ENCODE measurements around the gene NTRK3.

Gene NTRK3

DNA sequence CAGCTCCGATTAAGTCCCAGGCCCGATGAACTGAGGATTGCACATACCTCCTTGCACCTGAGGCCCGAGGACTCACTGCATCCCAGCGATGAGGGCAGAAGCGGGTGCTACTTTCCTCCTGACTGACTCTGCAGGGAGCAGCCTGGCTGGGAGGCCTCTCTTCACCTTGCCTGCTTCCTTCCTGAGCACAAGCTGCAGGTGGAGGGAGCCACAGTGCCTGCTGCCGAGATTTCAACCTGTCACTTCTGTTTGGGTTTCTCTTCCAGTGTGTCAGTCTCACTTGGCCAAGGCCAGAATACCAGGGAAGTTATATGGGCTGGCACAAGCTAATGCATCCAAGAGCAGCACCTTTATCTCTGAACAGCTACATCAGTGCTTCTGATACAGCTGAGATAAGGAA, 185.4 kb downstream of the NTRK3 start:
- TF ChIP-seq POLR2AphosphoS5 (IDR thresholded peaks at IDR 0.05; ENCODE audit: low read depth) (no peak), SPI1 (IDR thresholded peaks at IDR 0.05; ENCODE audit: borderline replicate concordance, low read depth) (no peak), GABPA (IDR thresholded peaks at IDR 0.05; ENCODE audit: low read depth) (no peak)
- TF ChIP-seq, protein P1, sequence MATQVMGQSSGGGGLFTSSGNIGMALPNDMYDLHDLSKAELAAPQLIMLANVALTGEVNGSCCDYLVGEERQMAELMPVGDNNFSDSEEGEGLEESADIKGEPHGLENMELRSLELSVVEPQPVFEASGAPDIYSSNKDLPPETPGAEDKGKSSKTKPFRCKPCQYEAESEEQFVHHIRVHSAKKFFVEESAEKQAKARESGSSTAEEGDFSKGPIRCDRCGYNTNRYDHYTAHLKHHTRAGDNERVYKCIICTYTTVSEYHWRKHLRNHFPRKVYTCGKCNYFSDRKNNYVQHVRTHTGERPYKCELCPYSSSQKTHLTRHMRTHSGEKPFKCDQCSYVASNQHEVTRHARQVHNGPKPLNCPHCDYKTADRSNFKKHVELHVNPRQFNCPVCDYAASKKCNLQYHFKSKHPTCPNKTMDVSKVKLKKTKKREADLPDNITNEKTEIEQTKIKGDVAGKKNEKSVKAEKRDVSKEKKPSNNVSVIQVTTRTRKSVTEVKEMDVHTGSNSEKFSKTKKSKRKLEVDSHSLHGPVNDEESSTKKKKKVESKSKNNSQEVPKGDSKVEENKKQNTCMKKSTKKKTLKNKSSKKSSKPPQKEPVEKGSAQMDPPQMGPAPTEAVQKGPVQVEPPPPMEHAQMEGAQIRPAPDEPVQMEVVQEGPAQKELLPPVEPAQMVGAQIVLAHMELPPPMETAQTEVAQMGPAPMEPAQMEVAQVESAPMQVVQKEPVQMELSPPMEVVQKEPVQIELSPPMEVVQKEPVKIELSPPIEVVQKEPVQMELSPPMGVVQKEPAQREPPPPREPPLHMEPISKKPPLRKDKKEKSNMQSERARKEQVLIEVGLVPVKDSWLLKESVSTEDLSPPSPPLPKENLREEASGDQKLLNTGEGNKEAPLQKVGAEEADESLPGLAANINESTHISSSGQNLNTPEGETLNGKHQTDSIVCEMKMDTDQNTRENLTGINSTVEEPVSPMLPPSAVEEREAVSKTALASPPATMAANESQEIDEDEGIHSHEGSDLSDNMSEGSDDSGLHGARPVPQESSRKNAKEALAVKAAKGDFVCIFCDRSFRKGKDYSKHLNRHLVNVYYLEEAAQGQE (IDR thresholded peaks at IDR 0.05; ENCODE audit: insufficient replicate concordance, low read depth), result no peak
- TF ChIP-seq, protein P2, sequence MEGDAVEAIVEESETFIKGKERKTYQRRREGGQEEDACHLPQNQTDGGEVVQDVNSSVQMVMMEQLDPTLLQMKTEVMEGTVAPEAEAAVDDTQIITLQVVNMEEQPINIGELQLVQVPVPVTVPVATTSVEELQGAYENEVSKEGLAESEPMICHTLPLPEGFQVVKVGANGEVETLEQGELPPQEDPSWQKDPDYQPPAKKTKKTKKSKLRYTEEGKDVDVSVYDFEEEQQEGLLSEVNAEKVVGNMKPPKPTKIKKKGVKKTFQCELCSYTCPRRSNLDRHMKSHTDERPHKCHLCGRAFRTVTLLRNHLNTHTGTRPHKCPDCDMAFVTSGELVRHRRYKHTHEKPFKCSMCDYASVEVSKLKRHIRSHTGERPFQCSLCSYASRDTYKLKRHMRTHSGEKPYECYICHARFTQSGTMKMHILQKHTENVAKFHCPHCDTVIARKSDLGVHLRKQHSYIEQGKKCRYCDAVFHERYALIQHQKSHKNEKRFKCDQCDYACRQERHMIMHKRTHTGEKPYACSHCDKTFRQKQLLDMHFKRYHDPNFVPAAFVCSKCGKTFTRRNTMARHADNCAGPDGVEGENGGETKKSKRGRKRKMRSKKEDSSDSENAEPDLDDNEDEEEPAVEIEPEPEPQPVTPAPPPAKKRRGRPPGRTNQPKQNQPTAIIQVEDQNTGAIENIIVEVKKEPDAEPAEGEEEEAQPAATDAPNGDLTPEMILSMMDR (IDR thresholded peaks at IDR 0.05; ENCODE audit: insufficient read depth, low read length), result no peak
- no peak for DNase-seq (ENCODE audit: low read depth in 1 of 2, low spot score in 1 of 2)

DNA sequence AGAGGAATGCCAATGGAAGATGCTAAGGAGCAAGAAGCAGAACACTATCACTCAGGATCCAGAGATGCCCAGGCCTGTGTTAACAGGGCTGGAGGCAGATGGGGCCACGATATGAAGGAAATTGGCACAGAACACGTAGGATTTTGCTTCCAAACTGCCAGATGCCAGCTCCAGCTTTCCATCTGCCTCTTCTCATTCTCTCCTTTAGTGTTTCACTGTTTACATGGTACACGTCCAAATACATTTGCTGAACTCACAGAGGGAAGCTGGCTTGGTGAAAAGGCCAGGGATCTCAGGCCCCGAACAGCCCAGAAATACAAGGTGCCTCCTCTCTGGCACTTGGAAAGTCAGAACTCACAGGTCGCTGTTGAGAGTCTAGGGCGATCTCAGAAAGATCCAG, 187.0 kb downstream of the NTRK3 start:
- no peaks in the 10 kb centered on the region for H3K27me3 ChIP-seq (ENCODE audit: insufficient read depth, poor library complexity, severe bottlenecking)
- no peak for TF ChIP-seq SPI1 (IDR thresholded peaks at IDR 0.05; ENCODE audit: borderline replicate concordance, low read depth)
- TF ChIP-seq POLR2AphosphoS5 (IDR thresholded peaks at IDR 0.05; ENCODE audit: low read depth), result no peak
- no peak overlapping the region for H3K27ac ChIP-seq (replicated peaks)
- H3K4me3 ChIP-seq (replicated peaks; ENCODE audit: insufficient read depth, low read length), result no peak overlapping the region
- DNase-seq (ENCODE audit: low read depth in 1 of 2, low spot score in 1 of 2), result no peak

More for the DNA sequence above, 185.4 kb downstream of the NTRK3 start:
- no peak overlapping the region for H3K27ac ChIP-seq (replicated peaks)
- H3K27me3 ChIP-seq (ENCODE audit: insufficient read depth, poor library complexity, severe bottlenecking), result no peaks in the 10 kb centered on the region
- no peak overlapping the region for H3K4me3 ChIP-seq (replicated peaks; ENCODE audit: insufficient read depth, low read length)

DNA sequence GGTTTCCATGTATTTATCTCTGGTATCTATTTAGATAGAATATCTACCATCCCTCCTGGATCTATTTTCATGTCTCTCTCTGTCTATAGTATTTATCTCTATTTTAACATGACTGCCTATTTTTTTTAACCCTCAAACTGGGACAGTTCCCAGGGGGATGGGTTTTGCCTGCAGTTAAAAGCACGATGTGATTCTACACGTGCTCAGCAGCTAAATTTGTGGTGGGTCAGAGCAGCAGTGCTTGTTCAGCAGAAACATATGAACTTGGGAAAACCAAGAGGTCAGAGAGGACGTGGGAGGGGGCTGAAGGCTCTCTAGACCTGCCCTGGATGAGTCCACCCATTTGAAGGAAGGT, 189.2 kb downstream of the NTRK3 start:
- Histone ChIP-seq H3K27ac (replicated peaks) (no peak overlapping the region), H3K27me3 (ENCODE audit: insufficient read depth, poor library complexity, severe bottlenecking) (no peaks in the 10 kb centered on the region), H3K4me3 (replicated peaks; ENCODE audit: insufficient read depth, low read length) (no peak overlapping the region)
- TF ChIP-seq SPI1 (IDR thresholded peaks at IDR 0.05; ENCODE audit: borderline replicate concordance, low read depth), result no peak
- TF ChIP-seq, protein P2 (IDR thresholded peaks at IDR 0.05; ENCODE audit: insufficient read depth, low read length), result no peak
- TF ChIP-seq, protein P1 (IDR thresholded peaks at IDR 0.05; ENCODE audit: insufficient replicate concordance, low read depth), result no peak
- TF ChIP-seq GABPA (IDR thresholded peaks at IDR 0.05; ENCODE audit: low read depth), result no peak
- no peak for TF ChIP-seq POLR2AphosphoS5 (IDR thresholded peaks at IDR 0.05; ENCODE audit: low read depth)
- DNase-seq (ENCODE audit: low read depth in 1 of 2, low spot score in 1 of 2), result no peak

DNA sequence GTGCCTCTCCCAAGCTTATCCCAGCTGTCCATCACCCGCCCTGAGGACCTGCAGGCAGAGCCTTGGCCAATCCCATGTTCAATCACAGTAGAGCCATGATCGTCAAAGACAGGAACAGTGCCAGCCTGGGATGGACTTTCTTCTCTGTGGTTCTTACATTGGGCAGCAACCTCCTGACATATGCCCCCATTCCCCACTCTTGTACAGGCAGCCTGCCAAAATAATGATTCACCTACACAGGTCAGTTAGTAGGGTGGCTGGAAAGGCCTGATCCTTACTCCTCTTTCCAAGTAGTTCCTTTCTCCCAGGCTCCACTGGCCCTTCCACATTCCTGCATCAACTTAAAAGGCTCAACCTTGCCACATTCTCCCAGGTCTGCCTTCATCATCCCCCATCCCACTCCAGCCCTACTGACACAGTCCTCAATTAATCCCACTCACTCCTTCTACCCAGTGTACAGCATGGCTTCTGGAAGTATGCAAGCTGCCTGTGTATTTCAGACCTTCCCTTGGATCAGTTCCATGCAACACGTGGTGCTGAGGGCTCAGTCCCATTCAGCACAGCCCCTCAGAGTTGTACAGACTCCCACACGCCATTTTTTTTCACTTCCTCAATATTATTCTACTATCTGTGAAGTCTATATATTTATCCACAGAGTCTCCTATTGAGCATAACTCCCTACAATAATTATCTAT, 189.8 kb downstream of the NTRK3 start:
- no peak overlapping the region for H3K27ac ChIP-seq (replicated peaks)
- no peak overlapping the region for H3K4me3 ChIP-seq (replicated peaks; ENCODE audit: insufficient read depth, low read length)
- TF ChIP-seq POLR2AphosphoS5 (IDR thresholded peaks at IDR 0.05; ENCODE audit: low read depth) (no peak), GABPA (IDR thresholded peaks at IDR 0.05; ENCODE audit: low read depth) (no peak), SPI1 (IDR thresholded peaks at IDR 0.05; ENCODE audit: borderline replicate concordance, low read depth) (no peak)
- TF ChIP-seq, protein P2 (IDR thresholded peaks at IDR 0.05; ENCODE audit: insufficient read depth, low read length), result no peak
- TF ChIP-seq, protein P1 (IDR thresholded peaks at IDR 0.05; ENCODE audit: insufficient replicate concordance, low read depth), result no peak
- no peak for DNase-seq (ENCODE audit: low read depth in 1 of 2, low spot score in 1 of 2)
- H3K27me3 ChIP-seq (ENCODE audit: insufficient read depth, poor library complexity, severe bottlenecking), result no peaks in the 10 kb centered on the region
